Measurements from ENCODE around the gene PKD2L2.

Gene PKD2L2

GRCh38 chr5:137866541-137867388, 22.5 kb upstream of the PKD2L2 start:
- no peaks in the 10 kb centered on the region for H3K36me3 Mint-ChIP-seq (ENCODE audit: low read depth)

GRCh38 chr5:137867664-137868063, 21.6 kb upstream of the PKD2L2 start, which contains the start of gene MYOT:
TSS of gene MYOT (plus strand) at chr5:137867860. CDS start at chr5:137870652, 2,792 bp downstream.
- Mint-ChIP-seq H3K27me3 (no peaks in the 10 kb centered on the region), H3K36me3 (ENCODE audit: low read depth) (no peaks in the 10 kb centered on the region), H3K4me1 (ENCODE audit: low read depth) (peaks cover 13% of the 10 kb centered on the region), H3K9me3 (no peaks in the 10 kb centered on the region), H3K4me3 (no peak within 1 kb of the TSS), H3K27ac (no peak within 1 kb of the TSS)
- intact Hi-C loops (cut with micrococcal nuclease), result no loop called here

More at GRCh38 chr5:137866541-137867388, 22.5 kb upstream of the PKD2L2 start:
- intact Hi-C loops (cut with micrococcal nuclease), result no loop called here
- no peaks in the 10 kb centered on the region for H3K27me3 Mint-ChIP-seq
- no peak overlapping the region for H3K4me3 Mint-ChIP-seq
- H3K4me1 Mint-ChIP-seq (ENCODE audit: low read depth), result peaks cover 13% of the 10 kb centered on the region
- no peak overlapping the region for H3K27ac Mint-ChIP-seq
- no peaks in the 10 kb centered on the region for H3K9me3 Mint-ChIP-seq

GRCh38 chr5:137870647-137871339, 18.5 kb upstream of the PKD2L2 start:
- Mint-ChIP-seq H3K9me3 (no peaks in the 10 kb centered on the region), H3K36me3 (ENCODE audit: low read depth) (no peaks in the 10 kb centered on the region), H3K27me3 (no peaks in the 10 kb centered on the region), H3K4me1 (ENCODE audit: low read depth) (peaks cover 13% of the 10 kb centered on the region), H3K4me3 (no peak overlapping the region), H3K27ac (no peak overlapping the region)
- intact Hi-C loops (cut with micrococcal nuclease), result no loop called here

- Mint-ChIP-seq H3K27ac (no peak overlapping the region), H3K9me3 (no peaks in the 10 kb centered on the region), H3K4me1 (ENCODE audit: low read depth) (peaks cover 13% of the 10 kb centered on the region), H3K36me3 (ENCODE audit: low read depth) (no peaks in the 10 kb centered on the region), H3K27me3 (no peaks in the 10 kb centered on the region), H3K4me3 (no peak overlapping the region)
- intact Hi-C loops (cut with micrococcal nuclease), result no loop called here
Observed at GRCh38 chr5:137871571-137871970, 17.7 kb upstream of the PKD2L2 start.

- Mint-ChIP-seq H3K9me3 (no peaks in the 10 kb centered on the region), H3K27me3 (no peaks in the 10 kb centered on the region), H3K27ac (no peak overlapping the region), H3K4me1 (ENCODE audit: low read depth) (peaks cover 4% of the 10 kb centered on the region), H3K36me3 (ENCODE audit: low read depth) (no peaks in the 10 kb centered on the region), H3K4me3 (no peak overlapping the region)
- intact Hi-C loops (cut with micrococcal nuclease), result no loop called here
Observed at GRCh38 chr5:137872466-137872865, 16.8 kb upstream of the PKD2L2 start.

GRCh38 chr5:137876101-137876500, 13.2 kb upstream of the PKD2L2 start:
- no peaks in the 10 kb centered on the region for H3K27me3 Mint-ChIP-seq
- H3K27ac Mint-ChIP-seq, result no peak overlapping the region
- intact Hi-C loops (cut with micrococcal nuclease), result no loop called here
- H3K4me3 Mint-ChIP-seq, result no peak overlapping the region
- H3K36me3 Mint-ChIP-seq (ENCODE audit: low read depth), result no peaks in the 10 kb centered on the region
- no peaks in the 10 kb centered on the region for H3K4me1 Mint-ChIP-seq (ENCODE audit: low read depth)
- H3K9me3 Mint-ChIP-seq, result no peaks in the 10 kb centered on the region

GRCh38 chr5:137880313-137880712, 8.9 kb upstream of the PKD2L2 start:
- no peaks in the 10 kb centered on the region for H3K9me3 Mint-ChIP-seq
- no peaks in the 10 kb centered on the region for H3K4me1 Mint-ChIP-seq (ENCODE audit: low read depth)
- intact Hi-C loops (cut with micrococcal nuclease), result no loop called here
- no peak overlapping the region for H3K4me3 Mint-ChIP-seq
- H3K27ac Mint-ChIP-seq, result no peak overlapping the region
- no peaks in the 10 kb centered on the region for H3K27me3 Mint-ChIP-seq
- H3K36me3 Mint-ChIP-seq (ENCODE audit: low read depth), result no peaks in the 10 kb centered on the region

GRCh38 chr5:137887831-137888230, 1.4 kb upstream of the PKD2L2 start:
- no peak overlapping the region for H3K4me3 Mint-ChIP-seq
- H3K4me1 Mint-ChIP-seq (ENCODE audit: low read depth), result peaks cover 20% of the 10 kb centered on the region

GRCh38 chr5:137888466-137888862, 793 bp upstream of the PKD2L2 start:
- Mint-ChIP-seq H3K27me3 (no peaks in the 10 kb centered on the region), H3K36me3 (ENCODE audit: low read depth) (no peaks in the 10 kb centered on the region), H3K9me3 (no peaks in the 10 kb centered on the region), H3K4me1 (ENCODE audit: low read depth) (peaks cover 20% of the 10 kb centered on the region), H3K4me3 (peak overlapping the region; percentile 81), H3K27ac (peak overlapping the region; percentile 88)
- intact Hi-C loops (cut with micrococcal nuclease), result no loop called here

More at GRCh38 chr5:137887831-137888230, 1.4 kb upstream of the PKD2L2 start:
- H3K27ac Mint-ChIP-seq, result peak overlapping the region; percentile 88
- no peaks in the 10 kb centered on the region for H3K9me3 Mint-ChIP-seq
- no peaks in the 10 kb centered on the region for H3K27me3 Mint-ChIP-seq
- no peaks in the 10 kb centered on the region for H3K36me3 Mint-ChIP-seq (ENCODE audit: low read depth)
- intact Hi-C loops (cut with micrococcal nuclease), result no loop called here

- intact Hi-C loops (cut with micrococcal nuclease), result no loop called here
- Mint-ChIP-seq H3K4me1 (ENCODE audit: low read depth) (peaks cover 20% of the 10 kb centered on the region), H3K27ac (no peak overlapping the region), H3K9me3 (no peaks in the 10 kb centered on the region), H3K27me3 (no peaks in the 10 kb centered on the region), H3K36me3 (ENCODE audit: low read depth) (no peaks in the 10 kb centered on the region), H3K4me3 (no peak overlapping the region)
Observed at GRCh38 chr5:137890845-137891244, 1.6 kb downstream of the PKD2L2 start.

GRCh38 chr5:137891849-137892248, 2.6 kb downstream of the PKD2L2 start:
- no peaks in the 10 kb centered on the region for H3K27me3 Mint-ChIP-seq
- H3K9me3 Mint-ChIP-seq, result no peaks in the 10 kb centered on the region
- H3K27ac Mint-ChIP-seq, result no peak overlapping the region
- intact Hi-C loops (cut with micrococcal nuclease), result no loop called here
- H3K36me3 Mint-ChIP-seq (ENCODE audit: low read depth), result no peaks in the 10 kb centered on the region
- H3K4me3 Mint-ChIP-seq, result no peak overlapping the region
- H3K4me1 Mint-ChIP-seq (ENCODE audit: low read depth), result peaks cover 15% of the 10 kb centered on the region

GRCh38 chr5:137894586-137894985, 5.3 kb downstream of the PKD2L2 start:
- Mint-ChIP-seq H3K4me3 (no peak overlapping the region), H3K9me3 (no peaks in the 10 kb centered on the region), H3K27ac (no peak overlapping the region), H3K27me3 (no peaks in the 10 kb centered on the region), H3K36me3 (ENCODE audit: low read depth) (no peaks in the 10 kb centered on the region), H3K4me1 (ENCODE audit: low read depth) (peaks cover 2% of the 10 kb centered on the region)
- intact Hi-C loops (cut with micrococcal nuclease), result no loop called here

GRCh38 chr5:137896560-137896959, 7.3 kb downstream of the PKD2L2 start:
- no peaks in the 10 kb centered on the region for H3K36me3 Mint-ChIP-seq (ENCODE audit: low read depth)
- H3K4me1 Mint-ChIP-seq (ENCODE audit: low read depth), result peaks cover 8% of the 10 kb centered on the region
- no peaks in the 10 kb centered on the region for H3K27me3 Mint-ChIP-seq
- H3K27ac Mint-ChIP-seq, result no peak overlapping the region
- no peaks in the 10 kb centered on the region for H3K9me3 Mint-ChIP-seq
- no peak overlapping the region for H3K4me3 Mint-ChIP-seq
- intact Hi-C loops (cut with micrococcal nuclease), result no loop called here

GRCh38 chr5:137899493-137899892, 10.2 kb downstream of the PKD2L2 start:
- Mint-ChIP-seq H3K27ac (no peak overlapping the region), H3K27me3 (no peaks in the 10 kb centered on the region)

More at GRCh38 chr5:137899493-137899892, 10.2 kb downstream of the PKD2L2 start:
- Mint-ChIP-seq H3K4me1 (ENCODE audit: low read depth) (peaks cover 8% of the 10 kb centered on the region), H3K36me3 (ENCODE audit: low read depth) (no peaks in the 10 kb centered on the region), H3K9me3 (no peaks in the 10 kb centered on the region), H3K4me3 (no peak overlapping the region)
- intact Hi-C loops (cut with micrococcal nuclease), result no loop called here

Measured in dendritic cell treated with granulocyte-macrophage colony-stimulating factor and Interleukin-4, amounts not matched to agents 40 ng/mL and 50 ng/mL, for 4 days (primary cell).